HPDE6-E6E7 (cell line): ENCODE data around the gene COA1.

Experiments used
- DNase-seq: peaks from one replicate; pipeline ENCODE4 v3.0.0; 2011; ENCODE audit warnings: missing footprints; ENCODE audit errors: extremely low spot score

Gene COA1

DNA sequence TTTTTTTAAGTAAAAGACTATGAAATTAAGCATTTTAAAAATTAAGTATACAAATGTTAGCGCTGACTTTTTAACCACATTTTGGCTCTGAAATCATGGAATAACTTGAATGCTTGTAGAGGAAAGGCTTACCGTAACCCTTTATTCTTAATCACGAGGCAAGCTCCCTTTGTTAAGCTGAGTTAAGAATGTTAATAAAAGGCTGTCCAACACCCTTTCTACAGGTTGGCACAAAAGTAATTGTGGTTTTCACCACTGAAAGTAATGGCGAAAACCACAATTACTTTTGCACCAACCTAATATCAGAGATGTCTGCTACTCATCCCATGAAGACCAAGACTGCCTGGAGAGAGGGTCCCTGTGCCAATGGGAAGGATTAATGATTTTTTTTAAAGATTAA lies 75.9 kb downstream of the COA1 start:
- DNase-seq: no peak

DNA sequence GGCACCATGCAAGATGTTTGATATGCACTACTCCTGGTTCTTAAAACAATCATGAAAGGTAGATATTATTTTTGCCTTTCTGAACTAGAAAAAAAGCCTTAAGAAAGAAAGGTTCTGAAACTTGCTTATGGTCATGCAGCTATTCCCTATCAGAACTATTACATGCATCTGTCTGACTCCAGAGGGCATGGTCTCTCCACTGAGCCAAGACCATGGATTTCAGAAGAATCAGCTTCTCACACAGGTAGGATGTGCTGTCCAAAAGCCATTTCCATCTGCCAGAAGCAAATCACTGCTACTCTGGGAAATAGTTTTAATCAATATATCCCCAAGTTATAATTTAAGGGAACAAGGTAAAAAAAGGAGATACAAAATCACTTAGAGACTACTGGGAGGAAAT lies 77.0 kb downstream of the COA1 start:
- no peak for DNase-seq

DNA sequence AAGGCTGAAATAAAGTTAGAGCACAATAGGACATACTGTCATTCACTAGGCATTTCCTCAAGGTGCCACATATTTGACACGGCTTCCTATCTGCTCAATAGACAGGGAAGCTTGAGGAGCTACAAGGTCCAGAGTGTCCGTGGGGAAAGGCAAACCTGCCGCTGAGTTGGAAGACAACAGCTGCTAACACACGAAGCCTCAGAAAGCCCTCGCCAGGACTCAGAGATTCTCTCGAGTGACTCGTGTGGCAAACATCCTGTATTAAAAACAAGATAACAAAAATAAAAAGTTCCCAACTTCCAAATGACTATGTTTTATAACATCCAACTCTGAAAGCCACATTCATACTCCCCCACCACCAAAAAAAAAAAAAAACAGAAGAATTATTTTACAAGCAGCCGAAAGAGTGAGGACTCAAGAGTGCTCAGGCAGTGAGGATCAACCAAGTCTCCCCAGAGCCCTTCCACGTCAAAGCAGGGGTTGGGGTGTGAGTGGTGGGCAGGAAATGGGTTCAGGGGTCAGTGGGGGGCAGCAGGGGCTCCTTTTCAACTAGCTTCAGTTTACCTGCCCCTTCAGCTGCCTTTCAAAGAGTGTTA lies 78.8 kb downstream of the COA1 start:
- DNase-seq: no peak

DNA sequence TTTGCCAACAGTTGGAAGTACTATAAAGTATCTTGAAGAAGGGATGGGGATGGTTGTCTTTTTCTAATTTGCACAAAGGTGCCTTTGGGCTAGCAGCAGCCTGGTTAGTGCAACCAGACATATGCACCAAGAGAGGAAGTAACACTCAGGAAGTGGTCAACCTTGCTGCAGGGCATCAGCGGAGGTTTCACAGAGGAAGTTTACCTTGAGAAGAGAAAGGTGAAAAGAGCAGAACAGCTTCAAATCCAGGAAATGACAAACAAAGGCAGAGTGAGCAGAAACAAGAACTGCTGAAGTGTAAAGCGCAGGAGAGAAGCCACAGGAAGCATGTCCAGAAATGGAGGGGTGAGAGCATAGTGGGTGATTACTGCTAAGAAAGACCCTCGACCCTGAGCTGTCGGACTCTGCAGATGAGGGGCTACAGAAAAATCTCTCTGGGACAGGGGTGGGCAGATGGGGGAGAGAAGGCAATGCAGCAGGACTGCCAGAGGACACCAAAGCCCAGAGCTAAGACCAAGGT lies 79.5 kb downstream of the COA1 start:
- no peak for DNase-seq

DNA sequence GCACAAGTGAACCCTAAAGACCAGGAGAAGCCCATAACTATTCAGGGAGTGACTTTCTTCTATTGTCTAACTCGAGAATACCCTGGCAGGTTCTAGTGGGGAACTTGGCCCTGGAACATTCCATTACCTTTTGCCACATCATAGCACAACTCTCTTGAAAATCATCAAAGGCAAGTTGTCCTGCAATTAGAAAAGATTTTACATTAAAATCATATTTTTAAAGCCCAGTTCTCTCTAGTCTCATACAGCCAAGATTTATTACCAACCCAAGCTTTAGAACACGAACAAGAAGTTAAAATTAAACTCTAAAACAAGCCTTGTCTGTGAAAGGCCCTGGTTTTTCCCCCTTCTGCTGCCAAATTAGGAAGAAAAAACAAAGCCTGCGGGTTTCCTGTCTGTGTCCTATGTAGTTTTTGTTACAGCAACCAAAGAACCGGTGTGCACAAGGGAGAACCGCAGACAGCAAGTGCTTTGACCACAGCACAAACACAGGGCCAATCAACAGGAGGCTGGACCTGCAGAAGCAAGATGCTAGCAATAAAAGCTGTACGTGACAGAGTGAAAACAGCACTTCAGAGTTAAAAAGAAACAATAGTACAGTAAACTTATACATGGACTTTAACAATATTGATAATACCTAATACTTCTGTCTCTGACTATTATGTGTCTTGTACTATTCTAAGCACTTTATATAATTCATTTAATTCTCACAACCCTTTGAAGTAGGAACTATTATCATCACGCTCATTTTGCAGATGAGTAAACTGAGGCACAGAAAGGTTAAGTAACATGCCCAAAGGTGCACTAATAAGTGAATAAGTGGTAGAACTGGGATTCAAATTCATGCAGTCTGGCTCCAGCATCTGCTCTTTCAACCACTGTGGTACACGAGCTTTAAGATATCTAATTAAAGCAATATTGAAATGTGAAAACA lies 80.6 kb downstream of the COA1 start:
- no peak for DNase-seq

DNA sequence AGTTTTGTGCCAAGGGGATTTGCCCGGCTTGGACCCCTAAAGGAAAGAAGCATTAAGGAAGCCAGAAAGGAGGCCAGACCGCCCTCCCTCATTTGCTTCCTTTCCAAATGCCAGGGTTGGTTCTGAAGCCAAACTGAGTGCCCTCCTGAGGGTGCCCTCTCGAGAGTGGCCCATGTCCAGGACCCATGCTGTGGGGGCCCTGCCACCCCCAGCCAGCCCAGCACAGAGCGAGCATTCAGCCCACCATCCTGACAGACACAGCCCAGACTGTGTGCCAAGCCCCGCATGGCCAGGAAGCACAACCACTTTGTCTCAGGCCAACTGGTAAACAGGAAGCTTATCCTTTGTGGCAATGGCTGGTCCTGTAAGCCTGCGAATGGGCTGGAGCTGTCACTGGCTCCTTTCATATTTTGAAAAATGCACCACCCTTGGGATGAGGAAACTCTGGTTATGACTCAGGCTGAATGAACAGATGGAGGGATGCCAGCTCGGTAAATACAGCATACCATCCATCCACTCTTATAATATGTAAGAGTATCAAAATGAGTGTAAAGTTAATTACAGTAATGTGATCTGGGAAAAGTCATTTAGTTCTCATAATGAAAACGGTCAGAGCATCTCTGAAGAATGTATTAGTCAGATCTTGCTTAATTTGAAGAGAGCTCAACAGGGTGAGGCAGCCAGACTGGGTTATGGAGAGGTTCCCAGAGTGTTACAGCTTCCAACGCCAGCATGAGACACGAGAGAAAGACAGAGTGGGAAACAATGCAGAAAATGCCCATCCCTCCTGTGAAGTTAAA lies 81.5 kb downstream of the COA1 start:
- DNase-seq: peak; percentile 80

DNA sequence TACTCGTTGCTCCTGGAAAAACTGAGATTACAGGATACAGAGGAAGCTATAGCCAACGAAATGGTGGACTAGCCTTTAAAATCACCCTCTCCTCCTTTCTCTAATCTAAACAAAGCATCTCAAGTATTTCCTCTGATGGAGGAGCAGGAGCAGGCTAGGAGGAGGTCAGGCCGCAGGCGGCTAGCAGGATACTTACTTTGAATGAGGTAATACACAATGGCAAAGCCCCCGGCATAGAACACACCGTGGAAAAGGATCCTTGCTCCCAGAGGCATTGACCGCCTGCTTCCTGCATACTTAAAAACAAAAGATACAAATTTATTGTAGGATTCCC lies 82.0 kb downstream of the COA1 start:
- DNase-seq: no peak

DNA sequence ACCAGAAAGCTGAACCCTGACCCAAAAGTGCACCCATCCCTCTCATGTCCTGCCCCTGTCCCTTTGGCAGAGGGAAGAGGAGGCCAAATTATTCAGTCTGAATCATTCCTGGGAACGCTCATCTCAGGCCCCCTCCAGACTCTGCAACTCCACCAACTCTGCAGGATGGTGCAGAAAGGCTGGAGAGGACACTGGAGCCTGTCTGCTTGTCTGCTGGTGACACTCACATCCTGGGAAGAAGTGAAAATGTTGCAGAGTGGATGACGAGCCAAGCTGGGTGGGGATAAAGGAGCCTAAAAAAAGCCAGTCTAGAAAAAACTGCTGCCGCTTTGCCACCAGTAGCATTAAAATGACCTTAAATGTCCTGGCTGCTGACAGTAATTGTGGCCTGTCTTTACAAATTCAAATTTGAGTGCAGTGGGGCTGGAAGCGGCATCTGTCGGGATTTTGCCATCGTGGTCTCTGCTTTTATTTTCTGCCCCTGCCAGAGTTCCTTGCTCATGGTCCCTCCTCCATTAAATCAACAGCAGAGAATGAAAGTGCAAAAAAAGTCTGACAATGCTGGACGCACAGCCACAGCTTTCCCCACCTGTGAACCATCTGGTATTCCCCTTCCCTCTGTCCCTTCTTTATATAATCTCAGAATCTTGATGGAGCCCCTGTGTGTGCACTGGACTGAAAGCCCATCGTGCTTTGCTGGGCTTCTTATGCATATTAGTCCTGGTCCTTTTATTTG lies 82.6 kb downstream of the COA1 start:
- no peak for DNase-seq

DNA sequence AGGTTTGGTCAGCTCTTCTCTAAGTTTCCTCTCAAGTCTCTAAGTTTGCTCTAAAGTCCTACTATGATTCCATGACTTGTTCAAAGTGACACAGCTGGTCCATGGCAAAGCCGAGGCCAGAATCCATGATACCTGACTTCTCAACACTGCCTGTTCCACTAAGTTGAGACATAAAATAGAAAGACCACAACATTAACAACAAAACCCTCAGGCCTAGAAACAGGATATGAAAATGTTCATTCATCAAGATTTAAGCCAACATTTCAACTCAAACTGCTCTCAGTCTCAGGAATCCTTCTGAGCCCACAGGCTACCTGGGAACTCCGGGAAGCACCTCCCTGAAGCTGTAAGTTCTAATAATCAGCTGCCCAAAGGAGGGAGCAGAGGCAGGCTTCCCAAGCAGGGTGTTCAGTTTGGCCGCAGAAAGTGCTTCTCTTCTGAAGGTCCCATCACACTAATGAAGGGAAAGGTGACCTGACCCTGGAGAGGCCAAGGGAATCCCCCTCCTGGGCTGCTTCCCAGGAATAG lies 83.6 kb downstream of the COA1 start:
- no peak for DNase-seq

DNA sequence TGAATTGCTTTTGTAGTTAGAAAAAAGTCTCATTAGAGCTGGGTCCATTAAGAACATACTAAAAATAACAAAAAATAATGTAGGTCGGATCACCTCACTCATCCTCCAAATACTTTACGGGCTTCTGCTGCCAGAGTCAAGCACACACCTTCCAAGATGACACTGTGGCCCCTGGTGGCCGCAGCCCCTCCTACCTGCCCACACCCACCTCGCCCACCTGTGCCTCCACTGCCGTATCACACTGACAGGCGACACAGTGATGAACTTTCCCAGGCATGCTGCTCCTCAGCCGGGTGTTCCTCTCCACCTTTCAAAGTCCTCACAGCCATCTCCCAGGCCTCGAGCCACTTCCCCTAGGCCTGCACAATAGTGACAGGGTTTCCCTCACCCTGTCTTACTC lies 85.5 kb downstream of the COA1 start:
- DNase-seq: no peak

DNA sequence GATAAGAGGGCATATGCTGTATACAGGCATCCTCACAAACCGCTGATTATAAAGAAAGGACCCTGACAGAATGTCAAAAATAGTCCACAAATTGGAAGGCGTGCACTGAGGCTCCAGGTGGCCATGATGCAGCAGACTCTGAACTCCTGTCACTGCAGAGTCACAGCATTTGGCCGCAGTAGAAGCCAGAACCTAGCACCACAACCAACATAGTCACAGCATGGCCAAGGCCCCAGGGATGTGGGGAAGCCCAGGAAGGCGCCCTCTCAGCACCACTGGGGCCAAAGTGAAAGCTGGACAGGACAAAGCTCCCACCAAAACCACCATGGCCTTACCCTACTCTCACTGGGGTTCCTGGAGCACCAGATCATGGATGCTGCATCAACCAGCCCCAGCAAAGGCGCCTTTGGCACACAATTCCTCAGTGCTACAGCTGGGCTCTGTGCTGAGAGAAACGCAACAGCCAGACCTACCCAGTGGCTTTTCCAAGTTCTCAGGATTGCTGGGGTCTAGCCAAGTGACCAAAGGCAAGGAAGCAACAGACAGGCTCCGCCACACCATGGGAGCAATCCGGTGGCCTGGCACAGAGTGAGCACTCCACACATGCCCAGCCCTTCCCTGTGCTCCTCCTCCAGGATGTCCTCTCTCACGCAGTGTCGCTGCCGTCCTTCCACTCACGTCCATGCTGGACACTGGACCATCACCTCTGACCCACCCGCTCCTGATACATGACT lies 86.3 kb downstream of the COA1 start:
- DNase-seq: no peak

DNA sequence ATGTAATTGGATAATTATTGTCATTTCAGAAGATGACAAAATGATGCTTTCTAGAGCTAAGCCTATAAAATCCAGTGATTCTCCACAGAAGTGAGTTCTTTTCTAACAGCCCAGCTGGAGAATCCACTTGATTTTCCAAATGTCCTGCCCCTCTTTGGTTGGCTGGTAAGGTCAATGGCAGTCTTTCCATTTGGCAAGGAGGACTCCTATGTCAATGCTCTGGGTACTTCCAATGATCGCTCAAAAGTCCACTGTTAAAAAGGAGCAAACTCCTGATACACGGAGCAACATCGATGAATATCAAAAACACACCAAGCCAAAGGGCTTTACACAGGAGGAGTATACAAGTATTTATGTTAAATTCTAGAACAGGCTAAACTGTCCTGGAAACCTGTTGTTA lies 88.6 kb downstream of the COA1 start:
- DNase-seq: no peak

DNA sequence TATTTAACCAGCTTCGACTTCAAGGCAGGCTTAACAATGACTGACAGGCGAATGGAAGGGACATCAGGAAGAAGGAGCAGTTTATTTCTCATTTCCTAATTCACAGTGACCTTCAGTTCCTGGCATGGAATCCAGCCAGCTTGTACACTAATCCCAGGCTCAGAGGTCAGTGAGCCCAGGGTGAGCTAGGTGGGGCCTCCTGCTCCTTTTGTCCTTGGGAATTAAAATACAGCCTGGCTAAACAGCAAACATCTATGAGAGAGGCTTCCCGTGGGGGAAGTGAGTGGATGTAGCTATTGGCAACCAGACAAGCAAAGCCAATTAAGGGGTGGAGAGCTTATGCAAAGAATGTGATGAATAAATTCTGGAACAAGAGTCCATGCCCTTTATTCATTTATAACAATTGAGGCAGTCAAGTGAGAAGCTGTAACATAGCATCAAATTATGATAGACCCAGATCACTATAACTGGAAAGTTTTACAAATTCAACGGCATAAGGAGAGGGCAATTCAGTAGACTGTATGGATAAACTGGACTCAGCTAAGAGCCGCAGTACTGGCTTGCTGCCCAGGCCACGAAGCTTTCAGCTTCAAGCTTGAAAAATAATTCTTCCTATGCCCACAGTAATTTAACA lies 89.3 kb downstream of the COA1 start:
- no peak for DNase-seq

DNA sequence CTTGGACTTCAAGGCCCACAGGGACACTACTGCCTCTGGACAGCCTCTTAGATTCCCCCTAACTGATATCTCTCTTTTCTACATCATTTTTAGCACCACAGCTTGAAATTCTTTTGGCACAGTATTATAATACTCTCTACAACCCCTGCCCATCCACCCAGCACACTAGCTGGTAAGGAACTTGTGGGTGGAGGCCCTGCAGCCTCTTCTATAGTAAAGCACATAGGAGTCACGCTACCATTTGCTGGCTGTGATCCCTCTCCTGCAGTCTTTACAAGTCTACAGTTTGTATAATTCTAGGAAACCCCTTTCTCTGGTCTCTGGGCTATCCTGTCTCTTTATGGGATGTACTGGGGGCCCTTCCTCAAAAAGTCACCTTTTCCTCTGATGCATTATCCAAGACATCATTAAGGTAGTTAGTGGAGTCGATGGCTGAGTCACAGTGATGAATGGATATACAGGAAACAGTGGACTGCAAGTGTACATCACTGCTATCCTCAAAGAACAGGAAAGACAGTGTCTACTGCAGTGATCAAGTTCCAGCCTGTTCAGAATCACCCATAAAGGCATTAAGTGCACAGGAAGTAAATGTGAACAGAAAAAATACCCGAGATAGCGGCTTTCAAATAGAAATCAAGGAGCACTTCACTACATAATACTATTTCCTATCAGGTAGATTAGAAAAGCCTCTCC lies 92.1 kb downstream of the COA1 start:
- DNase-seq: peak; percentile 80

DNA sequence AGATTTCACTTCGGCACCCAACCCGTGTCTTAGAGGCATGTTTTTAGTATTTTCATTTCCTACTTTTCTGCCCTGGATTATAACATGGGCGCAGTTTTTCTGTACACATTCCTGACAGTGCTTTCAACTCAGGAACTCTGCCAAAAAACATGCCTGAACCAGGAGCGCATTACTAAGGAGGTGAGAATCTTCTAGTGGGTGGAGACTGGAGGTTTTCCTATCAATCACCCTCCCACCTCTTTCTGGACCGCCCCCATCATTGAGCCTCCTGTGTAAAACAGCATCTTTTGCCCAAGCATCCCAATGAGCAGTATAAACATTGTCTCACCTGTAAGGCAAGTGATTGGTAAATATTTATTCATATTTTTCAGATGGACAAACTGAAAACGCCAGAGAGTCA lies 93.2 kb downstream of the COA1 start:
- DNase-seq: peak; percentile 57

DNA sequence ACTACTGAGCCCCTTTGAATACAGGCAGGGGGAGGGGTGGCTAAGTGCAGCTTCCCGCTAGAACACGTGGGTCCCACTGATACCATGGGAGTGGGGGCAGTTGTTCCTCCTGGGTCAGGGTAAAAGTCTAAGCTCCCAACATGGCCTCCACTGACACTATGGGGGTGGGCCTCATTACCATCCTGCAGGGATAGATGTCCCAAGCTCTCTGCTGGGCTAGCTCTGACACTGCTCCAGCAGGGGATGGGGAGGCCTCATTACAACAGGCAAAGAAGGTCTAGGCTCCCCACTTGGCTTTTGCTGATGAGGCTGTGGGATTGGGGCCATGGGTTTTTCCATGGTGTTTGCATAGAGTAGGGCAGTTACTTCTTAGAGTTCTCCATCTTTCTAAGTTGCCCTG lies 94.9 kb downstream of the COA1 start:
- no peak for DNase-seq

DNA sequence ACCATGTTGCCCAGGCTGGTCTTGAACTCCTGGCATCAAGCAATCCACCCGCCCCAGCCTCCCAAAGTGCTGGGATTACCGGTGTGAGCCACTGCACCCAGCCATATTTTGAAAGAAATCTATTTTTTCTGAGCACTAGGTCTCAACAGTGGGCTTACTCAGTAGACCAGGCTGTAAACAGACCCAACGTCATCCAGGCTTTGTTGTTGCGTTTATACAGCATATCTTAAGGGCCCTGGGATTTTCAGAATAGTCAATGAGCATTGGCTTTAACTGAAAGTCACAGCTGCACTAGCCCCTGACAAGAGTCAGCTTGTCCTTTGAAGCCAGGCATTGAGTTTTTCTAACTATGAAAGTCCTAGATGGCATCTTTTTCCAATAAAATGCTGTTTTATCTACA lies 96.6 kb downstream of the COA1 start:
- no peak for DNase-seq

DNA sequence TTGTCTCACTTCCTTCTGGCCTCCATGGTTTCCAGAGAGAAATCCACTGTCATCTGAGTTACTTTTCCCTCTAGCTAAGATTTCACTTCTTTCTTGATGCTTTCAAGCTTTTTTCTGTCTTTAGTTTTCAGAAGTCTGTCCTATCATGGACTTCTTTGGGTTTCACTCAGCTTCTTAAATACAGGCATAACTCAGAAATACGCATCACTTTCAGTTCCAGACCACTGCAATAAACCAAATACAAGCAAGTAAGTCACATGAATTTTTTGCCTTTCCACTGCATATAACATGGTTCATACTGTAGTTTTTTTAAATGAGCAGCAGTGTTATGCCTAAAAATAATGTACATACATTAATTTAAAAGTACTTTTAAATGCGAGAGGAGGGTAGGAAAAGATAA lies 97.8 kb downstream of the COA1 start:
- DNase-seq: no peak

DNA sequence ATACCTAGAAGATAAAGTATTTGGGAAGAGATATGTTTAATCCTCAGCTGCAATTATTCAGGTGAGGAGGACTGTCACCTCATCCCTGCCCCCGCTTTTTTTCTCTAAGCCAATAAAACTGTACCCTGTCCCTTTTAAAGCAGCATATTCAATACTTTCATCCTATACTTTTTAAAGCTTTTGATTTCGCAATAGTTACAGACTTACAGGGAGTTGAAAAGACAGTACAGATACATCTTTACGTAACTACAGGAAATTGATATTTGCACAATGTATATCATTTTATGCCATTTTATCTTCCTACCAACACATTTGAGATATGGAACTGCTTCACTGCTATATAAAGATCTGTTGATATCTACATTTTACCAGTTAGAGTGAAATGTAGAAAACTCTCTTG lies 98.8 kb downstream of the COA1 start:
- no peak for DNase-seq

DNA sequence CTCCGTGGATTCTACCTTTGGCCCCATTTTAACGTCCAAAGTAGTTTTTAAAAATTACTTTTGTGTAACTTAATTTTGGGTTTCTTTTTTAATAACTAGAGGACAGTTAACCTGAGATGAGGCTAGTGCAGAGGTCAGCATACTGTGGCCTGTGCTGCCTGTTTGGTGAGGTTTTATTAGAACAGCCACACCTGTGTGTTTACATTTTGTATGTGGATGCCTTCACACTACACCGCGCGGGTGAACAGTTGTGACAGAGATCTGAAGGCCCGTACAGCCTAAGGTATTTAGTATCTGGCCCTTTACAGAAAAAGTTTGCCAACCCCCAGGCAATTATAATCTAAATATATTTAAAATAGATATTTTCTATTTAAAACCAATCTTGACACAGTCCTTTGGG lies 99.5 kb downstream of the COA1 start:
- no peak for DNase-seq
